Common myeloid progenitor, CD34-positive (primary cell): ENCODE results near the gene TMEM18.

Source experiments
- CTCF ChIA-PET: fragments of 350-600 bp; sonication (Branson Sonifier 250); formaldehyde crosslinking; loops from one replicate; lab custom pipeline; 2021; ENCODE audit warnings: antibody characterized with exemption; lab: Charles Lee
- POLR2A ChIA-PET: fragments of 350-600 bp; sonication (Branson Sonifier 250); formaldehyde crosslinking; loops from one replicate; lab custom pipeline; 2021; ENCODE audit warnings: antibody characterized with exemption; lab: Charles Lee
- DNase-seq, 3 donors: peaks; one replicate each; pipeline versions ENCODE4 v3.0.0 to v3.0.0-alpha.2; 2013
- H3K27ac ChIP-seq, 2 experiments: 1 replicate in 1 of 2; 2 replicates in 1 of 2; pipeline ENCODE4 v1.7.0; 2013; ENCODE audit warnings: inconsistent platforms in 2 of 2, low read length in 2 of 2, mild to moderate bottlenecking in 2 of 2, low read depth in 1 of 2, moderate library complexity in 1 of 2; ENCODE audit not compliant: severe bottlenecking in 2 of 2, insufficient read depth in 1 of 2, poor library complexity in 1 of 2
- H3K27me3 ChIP-seq, 5 experiments: replicated peaks in 2 of 5; 1 replicate in 3 of 5; 2 replicates in 2 of 5; pipeline versions ENCODE4 v1.6.1 to v1.7.0; 2013; ENCODE audit warnings: low read length in 4 of 5, mild to moderate bottlenecking in 2 of 5, moderate library complexity in 2 of 5, inconsistent platforms in 1 of 5; ENCODE audit not compliant: insufficient read depth in 5 of 5, control insufficient read depth in 4 of 5
- H3K36me3 ChIP-seq, 4 experiments: 1 replicate in 2 of 4; 2 replicates in 2 of 4; pipeline versions ENCODE4 v1.6.1 to v1.7.0; 2013; ENCODE audit warnings: low read length in 3 of 4, control low read depth in 1 of 4, mild to moderate bottlenecking in 1 of 4; ENCODE audit not compliant: control insufficient read depth in 4 of 4, insufficient read depth in 4 of 4
- H3K4me1 ChIP-seq, 4 experiments: 1 replicate in 3 of 4; 2 replicates in 1 of 4; pipeline versions ENCODE4 v1.6.1 to v1.7.1; 2013; ENCODE audit warnings: low read length in 3 of 4, mild to moderate bottlenecking in 3 of 4, control low read depth in 1 of 4, inconsistent platforms in 1 of 4, moderate library complexity in 1 of 4; ENCODE audit not compliant: control insufficient read depth in 4 of 4, insufficient read depth in 4 of 4; ENCODE audit errors: control extremely low read depth in 1 of 4
- H3K4me3 ChIP-seq, 7 experiments: 1 replicate in 4 of 7; 2 replicates in 3 of 7; pipeline versions ENCODE4 v1.5.1 to v1.7.0; 2013; ENCODE audit warnings: mild to moderate bottlenecking in 7 of 7, low read length in 6 of 7, moderate library complexity in 6 of 7, inconsistent platforms in 2 of 7, low read depth in 2 of 7, control low read depth in 1 of 7; ENCODE audit not compliant: insufficient read depth in 4 of 7, control insufficient read depth in 1 of 7; ENCODE audit errors: extremely low read depth in 1 of 7
- H3K9me3 ChIP-seq, 5 experiments: 1 replicate in 4 of 5; 2 replicates in 1 of 5; pipeline versions ENCODE4 v1.6.1 to v1.7.1; 2013; ENCODE audit warnings: low read length in 4 of 5, mild to moderate bottlenecking in 2 of 5, inconsistent platforms in 1 of 5, low read depth in 1 of 5, moderate library complexity in 1 of 5; ENCODE audit not compliant: control insufficient read depth in 4 of 5, insufficient read depth in 2 of 5; ENCODE audit errors: control extremely low read depth in 1 of 5
- WGBS: methylation state at CpG from one replicate; pipeline ENCODE4 v1.1.5; 2013; ENCODE audit not compliant: insufficient coverage; 5-methylcytosine and 5-hydroxymethylcytosine counted together

Gene TMEM18

GRCh38 chr2:677959-678550 is 849 bp upstream of the TMEM18 start:
- H3K4me3 ChIP-seq: peak overlapping the region in 6 of 7 experiments; percentile 86 to 97 (median 90)
- DNase-seq: peak in 2 of 3 donors; percentile 56 to 66
- ChIA-PET CTCF (interaction anchor here (1.0 to 1.3 kb wide), 2 partner anchors 17 to 57 kb away, joined by 3 to 4 read pairs; no protein-coding TSS in a partner anchor), POLR2A (no interaction called here)
- H3K36me3 ChIP-seq: peaks cover 0 to 20% (median 5%) of the 10 kb centered on the region in 4 experiments
- H3K27ac ChIP-seq: peak overlapping the region; percentile 99 to 100
- H3K27me3 ChIP-seq: no peaks in the 10 kb centered on the region
- peaks cover 0 to 25% (median 14%) of the 10 kb centered on the region in 4 experiments for H3K4me1 ChIP-seq
- WGBS: 66% methylated on average over 6 of the region's 9 CpGs
- peaks cover 0 to 3% (median 0%) of the 10 kb centered on the region in 5 experiments for H3K9me3 ChIP-seq

- peak; percentile 93 to 97 (median 97) for DNase-seq
- ChIA-PET POLR2A (no interaction called here), CTCF (no interaction called here)
- 0% methylated on average over 19 of the region's 46 CpGs for WGBS
- Histone ChIP-seq H3K27ac (peak overlapping the region in 1 of 2 experiments; percentile 100), H3K27me3 (no peaks in the 10 kb centered on the region), H3K9me3 (no peaks in the 10 kb centered on the region), H3K4me1 (peaks cover 0 to 25% (median 14%) of the 10 kb centered on the region in 4 experiments), H3K36me3 (peaks cover 0 to 30% (median 12%) of the 10 kb centered on the region in 4 experiments), H3K4me3 (peak overlapping the region; percentile 56 to 91 (median 72))
Observed at GRCh38 chr2:676647-677055, 555 bp downstream of the TMEM18 start.

GRCh38 chr2:675982-676646 is 1.1 kb downstream of the TMEM18 start:
- peak in 2 of 3 donors; percentile 21 to 57 for DNase-seq
- 41% methylated on average over 16 of the region's 21 CpGs for WGBS
- POLR2A ChIA-PET: no interaction called here

GRCh38 chr2:675460-675859 is 1.7 kb downstream of the TMEM18 start:
- no peak for DNase-seq
- 99% methylated on average over 7 of the region's 9 CpGs for WGBS
- CTCF ChIA-PET: interaction anchor here (0.8 to 3.9 kb wide), 2 partner anchors 13 to 22 kb away, joined by 3 to 14 read pairs; no protein-coding TSS in a partner anchor
- POLR2A ChIA-PET: no interaction called here
- no peak overlapping the region for H3K4me3 ChIP-seq
- H3K36me3 ChIP-seq: peaks cover 0 to 38% (median 17%) of the 10 kb centered on the region in 4 experiments
- no peak overlapping the region for H3K27ac ChIP-seq
- H3K27me3 ChIP-seq: no peaks in the 10 kb centered on the region
- no peaks in the 10 kb centered on the region for H3K9me3 ChIP-seq
- peaks cover 0 to 25% (median 14%) of the 10 kb centered on the region in 4 experiments for H3K4me1 ChIP-seq

More at GRCh38 chr2:675982-676646, 1.1 kb downstream of the TMEM18 start:
- Histone ChIP-seq H3K4me3 (peak overlapping the region; percentile 56 to 91 (median 72)), H3K27me3 (no peaks in the 10 kb centered on the region), H3K4me1 (peaks cover 0 to 25% (median 14%) of the 10 kb centered on the region in 4 experiments), H3K9me3 (no peaks in the 10 kb centered on the region), H3K36me3 (peaks cover 0 to 32% (median 12%) of the 10 kb centered on the region in 4 experiments), H3K27ac (no peak overlapping the region)
- CTCF ChIA-PET: no interaction called here

- H3K27me3 ChIP-seq: no peaks in the 10 kb centered on the region
- H3K36me3 ChIP-seq: peaks cover 0 to 42% (median 20%) of the 10 kb centered on the region in 4 experiments
- H3K9me3 ChIP-seq: no peaks in the 10 kb centered on the region
- POLR2A ChIA-PET: no interaction called here
- peaks cover 0 to 25% (median 14%) of the 10 kb centered on the region in 4 experiments for H3K4me1 ChIP-seq
- H3K27ac ChIP-seq: no peak overlapping the region
- CTCF ChIA-PET: interaction anchor here (0.8 to 3.9 kb wide), 3 partner anchors 11 to 21 kb away, joined by 3 to 14 read pairs (median 3); no protein-coding TSS in a partner anchor
- WGBS: 100% methylated on average over 2 of the region's 4 CpGs
- DNase-seq: no peak
- no peak overlapping the region for H3K4me3 ChIP-seq
Observed at GRCh38 chr2:675051-675450, 2.2 kb downstream of the TMEM18 start.

DNA sequence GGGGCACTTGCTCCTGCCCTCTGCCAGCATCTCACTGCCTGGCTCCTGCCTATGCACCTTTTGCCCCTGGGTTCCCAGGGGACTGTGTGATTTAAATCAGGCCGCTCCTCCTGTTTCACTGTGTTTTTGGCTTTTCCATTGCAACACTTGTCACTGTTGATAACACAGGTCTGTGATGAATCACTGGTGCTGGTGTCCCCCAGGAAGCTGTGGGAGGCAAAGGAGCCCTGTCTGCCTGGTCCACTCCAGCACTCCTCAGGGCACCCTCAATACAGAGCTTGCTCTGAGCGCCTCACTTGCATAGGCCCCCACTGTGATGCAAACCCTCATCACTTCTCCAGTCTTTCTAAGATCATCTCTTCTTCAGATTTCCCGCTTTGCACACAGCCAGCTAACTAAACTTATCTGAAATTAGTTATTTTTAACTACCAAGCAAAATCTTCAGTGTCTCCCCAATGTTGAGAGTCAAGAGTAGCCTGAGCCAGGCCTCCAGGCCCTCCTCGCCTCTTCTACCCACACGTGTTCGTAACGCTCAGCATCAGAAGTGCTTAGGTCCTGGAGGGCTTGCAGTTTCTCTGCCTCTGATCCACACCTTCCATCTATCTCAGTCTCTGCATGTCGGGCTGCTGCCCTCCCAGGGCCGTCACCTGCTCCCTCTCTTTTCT is 2.8 kb downstream of the TMEM18 start:
- 80% methylated on average over 5 of the region's 9 CpGs for WGBS
- H3K36me3 ChIP-seq: peaks cover 2 to 48% (median 24%) of the 10 kb centered on the region in 4 experiments
- peaks cover 0 to 25% (median 14%) of the 10 kb centered on the region in 4 experiments for H3K4me1 ChIP-seq
- no peak for DNase-seq
- CTCF ChIA-PET: interaction anchor here (0.5 to 3.9 kb wide), 4 partner anchors 11 to 66 kb away, joined by 3 to 14 read pairs (median 3); no protein-coding TSS in a partner anchor
- no peak overlapping the region for H3K27ac ChIP-seq
- H3K27me3 ChIP-seq: no peaks in the 10 kb centered on the region
- H3K9me3 ChIP-seq: no peaks in the 10 kb centered on the region
- no peak overlapping the region for H3K4me3 ChIP-seq
- POLR2A ChIA-PET: no interaction called here
